Smooth muscle cell (in vitro differentiated cells): ENCODE data around the gene EFCAB6. TPM values are rescaled to one million over a fixed set of nuclear protein-coding genes. Genes with fewer than 3 reads are reported as not detected.

Experiments
- DNase-seq: peaks from one replicate; lab custom pipeline; 2025; ENCODE audit not compliant: unreplicated experiment; lab: John Stamatoyannopoulos, UW
- H2AFZ ChIP-seq: fragments of 200-600 bp; sonication (generic); 2 replicates; pipeline ENCODE4 v1.6.0; 2016; ENCODE audit warnings: antibody characterized with exemption, low read depth, mild to moderate bottlenecking
- H3F3A ChIP-seq: fragments of 200-600 bp; sonication (generic); 2 replicates; pipeline ENCODE4 v1.6.0; 2017; ENCODE audit warnings: antibody characterized with exemption, low read depth
- H3K27ac ChIP-seq: fragments of 200-600 bp; sonication (generic); 2 replicates; pipeline ENCODE4 v1.5.1; 2016; ENCODE audit warnings: low read depth, mild to moderate bottlenecking
- H3K27me3 ChIP-seq: fragments of 200-600 bp; sonication (generic); 2 replicates; pipeline ENCODE4 v1.6.1; 2016; ENCODE audit warnings: low read depth, mild to moderate bottlenecking
- H3K36me3 ChIP-seq: fragments of 200-600 bp; sonication (generic); 2 replicates; pipeline ENCODE4 v1.5.1; 2016; ENCODE audit warnings: low read depth
- H3K4me1 ChIP-seq: fragments of 200-600 bp; sonication (generic); 2 replicates; pipeline ENCODE4 v1.5.1; 2016; ENCODE audit warnings: low read depth
- H3K4me2 ChIP-seq: fragments of 200-600 bp; sonication (generic); 2 replicates; pipeline ENCODE4 v1.6.0; 2016; ENCODE audit warnings: mild to moderate bottlenecking
- H3K4me3 ChIP-seq: fragments of 200-600 bp; sonication (generic); 2 replicates; pipeline ENCODE4 v1.5.1; 2016; ENCODE audit warnings: mild to moderate bottlenecking
- H3K79me2 ChIP-seq: fragments of 200-600 bp; sonication (generic); 2 replicates; pipeline ENCODE4 v1.6.0; 2016; ENCODE audit warnings: low read depth, mild to moderate bottlenecking
- H3K9ac ChIP-seq: fragments of 200-600 bp; sonication (generic); 2 replicates; pipeline ENCODE4 v1.6.0; 2016; ENCODE audit warnings: low read depth
- H3K9me3 ChIP-seq: fragments of 200-600 bp; sonication (generic); replicated peaks from 2 replicates; pipeline ENCODE4 v1.5.1; 2016; ENCODE audit warnings: low read depth
- H4K20me1 ChIP-seq: fragments of 200-600 bp; sonication (generic); 2 replicates; pipeline ENCODE4 v1.6.0; 2016; ENCODE audit warnings: low read depth
- WGBS: methylation state at CpG from one replicate; pipeline ENCODE4 v1.1.7; 2016; ENCODE audit warnings: low lambda C conversion rate; 5-methylcytosine and 5-hydroxymethylcytosine counted together
- polyA plus RNA-seq: library from polyadenylated mRNA; unstranded; fragments of >200 nt; fragmentation: Nextera tagmentation; extraction: Ambion mirVana; gene quantifications from 2 replicates; pipeline ENCODE4 v1.2.1, GENCODE V29; 2016
- total RNA-seq: library from RNA; depleted of rRNA; stranded (reverse); fragments of >200 nt; gene quantifications from 2 replicates; pipeline ENCODE4 v1.2.3, GENCODE V29; 2014
- TF ChIP-seq, protein P1 (sequence below): fragments of 200-600 bp; sonication (generic); IDR thresholded peaks from 2 replicates; pipeline ENCODE4 v1.5.1; 2017; ENCODE audit warnings: borderline replicate concordance, mild to moderate bottlenecking, antibody characterized with exemption; ENCODE audit not compliant: insufficient read depth, poor library complexity, severe bottlenecking

EFCAB6 gene
- total and polyA plus RNA-seq, 2 experiments from 2014 or later, result 0.80 to 2.9 TPM

- H3K9ac ChIP-seq, result no peak overlapping the region
- DNase-seq, result no peak
- no peak overlapping the region for H3K4me3 ChIP-seq
- H2AFZ ChIP-seq, result no peak overlapping the region
- no peaks in the 10 kb centered on the region for H4K20me1 ChIP-seq
- WGBS, result 93% methylated on average over 4 of the region's 4 CpGs
- H3K36me3 ChIP-seq, result no peaks in the 10 kb centered on the region
- TF ChIP-seq, protein P1, sequence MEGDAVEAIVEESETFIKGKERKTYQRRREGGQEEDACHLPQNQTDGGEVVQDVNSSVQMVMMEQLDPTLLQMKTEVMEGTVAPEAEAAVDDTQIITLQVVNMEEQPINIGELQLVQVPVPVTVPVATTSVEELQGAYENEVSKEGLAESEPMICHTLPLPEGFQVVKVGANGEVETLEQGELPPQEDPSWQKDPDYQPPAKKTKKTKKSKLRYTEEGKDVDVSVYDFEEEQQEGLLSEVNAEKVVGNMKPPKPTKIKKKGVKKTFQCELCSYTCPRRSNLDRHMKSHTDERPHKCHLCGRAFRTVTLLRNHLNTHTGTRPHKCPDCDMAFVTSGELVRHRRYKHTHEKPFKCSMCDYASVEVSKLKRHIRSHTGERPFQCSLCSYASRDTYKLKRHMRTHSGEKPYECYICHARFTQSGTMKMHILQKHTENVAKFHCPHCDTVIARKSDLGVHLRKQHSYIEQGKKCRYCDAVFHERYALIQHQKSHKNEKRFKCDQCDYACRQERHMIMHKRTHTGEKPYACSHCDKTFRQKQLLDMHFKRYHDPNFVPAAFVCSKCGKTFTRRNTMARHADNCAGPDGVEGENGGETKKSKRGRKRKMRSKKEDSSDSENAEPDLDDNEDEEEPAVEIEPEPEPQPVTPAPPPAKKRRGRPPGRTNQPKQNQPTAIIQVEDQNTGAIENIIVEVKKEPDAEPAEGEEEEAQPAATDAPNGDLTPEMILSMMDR, result no peak
- no peaks in the 10 kb centered on the region for H3K4me1 ChIP-seq
- H3K27me3 ChIP-seq, result no peaks in the 10 kb centered on the region
- H3K9me3 ChIP-seq, result no peaks in the 10 kb centered on the region
- no peaks in the 10 kb centered on the region for H3F3A ChIP-seq
- H3K4me2 ChIP-seq, result no peak overlapping the region
- no peaks in the 10 kb centered on the region for H3K79me2 ChIP-seq
- no peak overlapping the region for H3K27ac ChIP-seq
These were observed 74.8 kb downstream of the EFCAB6 start for GRCh38 chr22:43737150-43737828.

DNA sequence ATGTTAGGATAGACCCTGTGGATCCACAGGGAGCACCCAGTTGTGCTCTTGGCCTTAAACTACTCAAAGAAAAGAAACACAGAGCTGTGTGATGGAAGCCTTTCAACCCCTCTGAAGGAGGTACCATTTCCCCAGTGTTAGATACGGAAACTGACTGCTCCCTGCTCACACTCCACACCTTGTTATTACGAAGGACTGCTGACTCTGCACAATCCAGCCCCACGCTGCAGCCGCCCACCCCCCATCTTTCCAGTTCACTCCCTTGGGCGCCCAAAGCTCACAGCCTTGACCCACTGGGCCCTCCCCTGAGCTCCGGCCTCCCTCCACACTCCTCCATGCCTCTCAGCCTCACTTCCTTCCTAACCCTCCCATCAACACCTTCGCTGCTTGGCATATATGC is 75.5 kb downstream of the EFCAB6 start:
- Histone ChIP-seq H2AFZ (no peak overlapping the region), H3K36me3 (no peaks in the 10 kb centered on the region), H3K4me3 (no peak overlapping the region), H3K27ac (no peak overlapping the region), H3F3A (no peaks in the 10 kb centered on the region), H3K27me3 (no peaks in the 10 kb centered on the region), H3K79me2 (no peaks in the 10 kb centered on the region), H3K4me1 (no peaks in the 10 kb centered on the region), H3K9me3 (no peaks in the 10 kb centered on the region), H4K20me1 (no peaks in the 10 kb centered on the region), H3K4me2 (no peak overlapping the region), H3K9ac (no peak overlapping the region)
- 93% methylated on average over 4 of the region's 7 CpGs for WGBS
- no peak for DNase-seq
- TF ChIP-seq, protein P1, result no peak

GRCh38 chr22:43734370-43735150 is 77.5 kb downstream of the EFCAB6 start:
- Histone ChIP-seq H4K20me1 (no peaks in the 10 kb centered on the region), H3K4me3 (no peak overlapping the region), H3F3A (no peaks in the 10 kb centered on the region), H3K4me2 (no peak overlapping the region), H3K27me3 (no peaks in the 10 kb centered on the region), H3K36me3 (no peaks in the 10 kb centered on the region), H3K27ac (no peak overlapping the region), H3K9me3 (no peaks in the 10 kb centered on the region), H3K79me2 (no peaks in the 10 kb centered on the region), H2AFZ (no peak overlapping the region), H3K4me1 (no peaks in the 10 kb centered on the region), H3K9ac (no peak overlapping the region)
- TF ChIP-seq, protein P1, result no peak
- 84% methylated on average over 9 of the region's 9 CpGs for WGBS
- DNase-seq, result no peak
